ENCODE data around the gene CRYBA2. TPM values are rescaled to one million over a fixed set of nuclear protein-coding genes. Genes with fewer than 3 reads are reported as not detected.

Gene CRYBA2
- total RNA-seq, 5 donors from 2014 or later (not counting 1 experiment from before 2014, with no cell fraction given), result not detected

DNA sequence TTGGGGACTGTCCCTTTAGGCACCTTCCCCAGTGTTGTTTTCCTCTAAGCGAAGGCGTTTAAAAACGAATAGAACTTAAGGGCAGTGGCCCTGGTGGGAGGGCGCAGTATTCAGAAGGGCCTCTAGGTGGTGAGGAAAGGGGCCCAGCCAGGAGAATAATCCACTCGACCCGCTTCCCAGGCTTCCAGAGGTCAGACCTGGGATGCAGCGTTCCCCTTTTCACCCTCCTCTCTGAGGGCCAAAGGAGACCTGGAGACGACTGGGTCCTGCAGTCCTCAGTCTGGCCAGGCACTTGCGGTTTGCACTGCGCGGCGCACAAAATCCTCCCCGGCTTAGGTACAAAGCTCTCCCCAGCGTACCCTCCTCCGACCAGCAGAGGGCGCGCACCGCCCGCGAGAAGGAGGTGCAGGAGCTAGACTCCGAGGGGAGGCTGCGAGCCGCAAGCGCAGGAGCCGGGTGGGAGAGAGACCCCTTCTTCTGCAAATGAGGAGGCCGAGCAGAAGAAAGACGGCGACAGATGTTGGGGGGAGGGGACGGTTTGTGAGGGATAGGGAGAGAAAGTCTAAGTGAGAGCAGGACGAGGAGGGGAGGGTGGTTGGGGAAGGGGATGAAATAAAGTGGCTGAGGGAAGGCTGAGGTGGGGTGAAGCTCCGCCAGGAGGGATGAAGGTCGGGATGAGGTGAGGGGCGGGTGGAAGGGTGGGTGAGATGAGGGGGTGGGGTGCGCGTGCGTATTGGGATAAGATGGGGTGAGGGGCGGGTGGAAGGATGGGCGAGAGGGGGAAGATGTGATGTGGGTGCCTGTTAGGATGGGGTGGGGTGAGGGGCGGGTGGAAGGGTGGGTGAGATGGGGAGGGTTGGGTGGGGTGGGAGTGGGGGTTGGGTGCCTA, 13.1 kb downstream of the CRYBA2 start:
- H3K27me3 ChIP-seq (replicated peaks in 1 of 2; ENCODE audit: control insufficient read depth in 2 of 2, extremely low read depth in 1 of 2, insufficient read depth in 2 of 2, low read length in 1 of 2), result peaks cover 15 to 70% of the 10 kb centered on the region in 2 experiments
- peak overlapping the region; percentile 11 to 57 for H3K4me3 ChIP-seq (ENCODE audit: control insufficient read depth in 1 of 2, extremely low read depth in 1 of 2, low read length in 1 of 2)
- Mint-ChIP-seq H3K36me3 (no peaks in the 10 kb centered on the region), H3K9me3 (no peaks in the 10 kb centered on the region), H3K27ac (no peak overlapping the region), H3K4me1 (peaks cover 30 to 34% (median 31%) of the 10 kb centered on the region in 3 donors), H3K27me3 (peaks cover 68 to 80% of the 10 kb centered on the region in 2 donors), H3K4me3 (peak overlapping the region; percentile 57 to 83 (median 74))
- ChIA-PET POLR2A (interaction anchor here (0.6 to 1.3 kb wide), 2 partner anchors 30 to 408 kb away, joined by 7 to 10 read pairs; partner anchors contain the start of gene DNPEP (in 1 of the 2)), CTCF (interaction anchor here (0.5 to 1.4 kb wide), 23 partner anchors 9 to 458 kb away, joined by 3 to 12 read pairs (median 4); no protein-coding TSS in a partner anchor)
- DNase-seq, result peak; percentile 59 to 90 (median 79)
- WGBS (ENCODE audit: insufficient coverage), result 2% methylated on average over 28 of the region's 39 CpGs
- H3K27ac ChIP-seq (ENCODE audit: low read length), result no peak overlapping the region
- H3K36me3 ChIP-seq (ENCODE audit: control insufficient read depth in 2 of 2, extremely low read depth in 1 of 2, insufficient read depth in 1 of 2, low read length in 1 of 2), result no peaks in the 10 kb centered on the region
- peak; percentile 84 to 90 (median 88) for ATAC-seq (replicated peaks in 1 of 4)
- H3K9me3 ChIP-seq, result no peaks in the 10 kb centered on the region
- peaks cover 10 to 47% of the 10 kb centered on the region in 2 experiments for H3K4me1 ChIP-seq (ENCODE audit: control insufficient read depth in 1 of 2, extremely low read depth in 1 of 2, insufficient read depth in 2 of 2, low read length in 2 of 2)

DNA sequence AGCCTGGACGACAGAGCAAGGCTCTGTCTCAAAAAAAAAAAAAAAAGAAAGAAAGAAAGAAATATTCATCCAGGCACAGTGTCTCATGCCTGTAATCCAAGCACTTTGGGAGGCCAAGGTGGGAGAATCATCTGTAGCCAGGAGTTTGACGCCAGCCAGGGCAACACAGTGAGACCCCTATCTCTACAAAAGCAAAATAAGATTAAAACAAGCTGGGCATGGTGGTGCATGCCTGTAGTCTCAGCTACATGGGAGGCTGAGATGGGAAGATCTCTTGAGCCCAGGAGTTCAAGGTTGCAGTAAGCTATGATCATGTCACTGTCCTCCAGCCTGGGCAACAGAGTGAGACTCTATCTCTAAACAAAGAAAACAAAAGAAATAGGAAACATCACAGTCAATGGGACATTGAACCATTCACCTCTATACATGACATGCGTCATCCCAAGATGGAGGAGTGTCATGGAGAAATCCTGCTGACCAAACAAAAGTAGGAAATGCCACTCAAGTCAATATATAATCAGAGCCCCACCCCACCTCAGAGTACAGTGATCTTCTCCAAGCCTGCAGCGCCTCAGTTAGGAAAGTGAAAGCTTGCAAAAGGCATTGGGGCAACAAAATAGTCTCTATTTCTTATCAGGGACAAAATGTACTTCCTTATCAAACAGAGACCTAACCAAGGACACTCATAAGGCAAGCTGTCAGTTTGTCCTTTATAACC, 18.0 kb downstream of the CRYBA2 start:
- Histone ChIP-seq H3K27ac (ENCODE audit: low read length) (no peak overlapping the region), H3K27me3 (replicated peaks in 1 of 2; ENCODE audit: control insufficient read depth in 2 of 2, extremely low read depth in 1 of 2, insufficient read depth in 2 of 2, low read length in 1 of 2) (peaks cover 4 to 52% of the 10 kb centered on the region in 2 experiments), H3K4me1 (ENCODE audit: control insufficient read depth in 1 of 2, extremely low read depth in 1 of 2, insufficient read depth in 2 of 2, low read length in 2 of 2) (peaks cover 1 to 8% of the 10 kb centered on the region in 2 experiments), H3K4me3 (ENCODE audit: control insufficient read depth in 1 of 2, extremely low read depth in 1 of 2, low read length in 1 of 2) (no peak overlapping the region), H3K36me3 (ENCODE audit: control insufficient read depth in 2 of 2, extremely low read depth in 1 of 2, insufficient read depth in 1 of 2, low read length in 1 of 2) (no peaks in the 10 kb centered on the region), H3K9me3 (no peaks in the 10 kb centered on the region)
- ATAC-seq (replicated peaks in 1 of 4) (no peak), DNase-seq (no peak)
- POLR2A ChIA-PET, result interaction anchor here in 1 of 2 donors (0.7 kb wide), 1 partner anchor 326 kb away, joined by 3 read pairs; no protein-coding TSS in a partner anchor
- Mint-ChIP-seq H3K27ac (no peak overlapping the region), H3K4me1 (peaks cover 5 to 8% (median 6%) of the 10 kb centered on the region in 3 donors), H3K9me3 (peaks cover 0 to 4% (median under 1%) of the 10 kb centered on the region in 3 donors), H3K4me3 (no peak overlapping the region), H3K27me3 (peaks cover 74 to 76% of the 10 kb centered on the region in 2 donors), H3K36me3 (no peaks in the 10 kb centered on the region)
- WGBS (ENCODE audit: insufficient coverage), result 45% methylated on average over 2 of the region's 4 CpGs
- CTCF ChIA-PET, result no interaction called here

DNA sequence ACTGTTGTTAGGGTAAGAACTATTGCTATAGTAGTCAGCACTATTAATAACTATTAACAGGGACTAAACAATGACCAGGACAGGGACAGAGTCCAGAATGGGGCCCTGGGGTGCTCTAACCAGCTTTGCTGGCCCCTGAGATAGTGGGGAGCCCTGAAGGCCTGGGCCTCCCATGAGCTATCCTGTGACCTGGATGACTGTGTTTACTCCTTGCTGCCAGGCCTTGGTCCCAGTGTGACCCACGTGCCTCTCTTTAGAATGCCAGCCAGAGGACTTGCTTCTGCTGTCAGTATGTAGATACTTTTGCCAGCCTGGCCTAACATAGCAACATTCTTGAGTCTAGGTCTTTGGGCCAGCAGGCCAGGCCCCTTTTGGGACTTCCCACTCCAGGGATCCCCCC, 22.3 kb downstream of the CRYBA2 start:
- H3K27ac Mint-ChIP-seq, result no peak overlapping the region
- DNase-seq, result no peak
- H3K4me1 Mint-ChIP-seq, result no peaks in the 10 kb centered on the region
- ChIA-PET POLR2A (no interaction called here), CTCF (interaction anchor here in 1 of 2 donors (0.5 kb wide), 1 partner anchor 9 kb away, joined by 4 read pairs; no protein-coding TSS in a partner anchor)
- H3K27me3 ChIP-seq (replicated peaks in 1 of 2; ENCODE audit: control insufficient read depth in 2 of 2, extremely low read depth in 1 of 2, insufficient read depth in 2 of 2, low read length in 1 of 2), result peaks cover under 1 to 33% of the 10 kb centered on the region in 2 experiments
- H3K36me3 Mint-ChIP-seq, result no peaks in the 10 kb centered on the region
- H3K4me3 ChIP-seq (ENCODE audit: control insufficient read depth in 1 of 2, extremely low read depth in 1 of 2, low read length in 1 of 2), result no peak overlapping the region
- 0% methylated on average over 1 of the region's 1 CpG for WGBS (ENCODE audit: insufficient coverage)
- no peak overlapping the region for H3K27ac ChIP-seq (ENCODE audit: low read length)
- no peaks in the 10 kb centered on the region for H3K36me3 ChIP-seq (ENCODE audit: control insufficient read depth in 2 of 2, extremely low read depth in 1 of 2, insufficient read depth in 1 of 2, low read length in 1 of 2)
- H3K9me3 Mint-ChIP-seq, result peaks cover 0 to 6% (median 5%) of the 10 kb centered on the region in 3 donors
- peaks cover 59 to 65% of the 10 kb centered on the region in 2 donors for H3K27me3 Mint-ChIP-seq
- no peak for ATAC-seq (replicated peaks in 1 of 4)
- H3K4me1 ChIP-seq (ENCODE audit: control insufficient read depth in 1 of 2, extremely low read depth in 1 of 2, insufficient read depth in 2 of 2, low read length in 2 of 2), result no peaks in the 10 kb centered on the region
- no peaks in the 10 kb centered on the region for H3K9me3 ChIP-seq
- H3K4me3 Mint-ChIP-seq, result no peak overlapping the region

- Mint-ChIP-seq H3K4me1 (peaks cover 8 to 17% (median 13%) of the 10 kb centered on the region in 3 donors), H3K27ac (no peak overlapping the region), H3K4me3 (no peak overlapping the region), H3K27me3 (peaks cover 50 to 74% of the 10 kb centered on the region in 2 donors), H3K9me3 (peaks cover 0 to 4% (median 0%) of the 10 kb centered on the region in 3 donors), H3K36me3 (no peaks in the 10 kb centered on the region)
- Histone ChIP-seq H3K4me1 (ENCODE audit: control insufficient read depth in 1 of 2, extremely low read depth in 1 of 2, insufficient read depth in 2 of 2, low read length in 2 of 2) (peaks cover 0 to 32% of the 10 kb centered on the region in 2 experiments), H3K36me3 (ENCODE audit: control insufficient read depth in 2 of 2, extremely low read depth in 1 of 2, insufficient read depth in 1 of 2, low read length in 1 of 2) (no peaks in the 10 kb centered on the region), H3K9me3 (no peaks in the 10 kb centered on the region), H3K27ac (ENCODE audit: low read length) (no peak overlapping the region), H3K27me3 (replicated peaks in 1 of 2; ENCODE audit: control insufficient read depth in 2 of 2, extremely low read depth in 1 of 2, insufficient read depth in 2 of 2, low read length in 1 of 2) (peaks cover 21 to 61% of the 10 kb centered on the region in 2 experiments), H3K4me3 (ENCODE audit: control insufficient read depth in 1 of 2, extremely low read depth in 1 of 2, low read length in 1 of 2) (no peak overlapping the region)
- ChIA-PET POLR2A (no interaction called here), CTCF (no interaction called here)
- DNase-seq, result no peak
- no peak for ATAC-seq (replicated peaks in 1 of 4)
- 51% methylated on average over 3 of the region's 5 CpGs for WGBS (ENCODE audit: insufficient coverage)
Measured at GRCh38 chr2:218964041-218964771, 29.0 kb downstream of the CRYBA2 start.

DNA sequence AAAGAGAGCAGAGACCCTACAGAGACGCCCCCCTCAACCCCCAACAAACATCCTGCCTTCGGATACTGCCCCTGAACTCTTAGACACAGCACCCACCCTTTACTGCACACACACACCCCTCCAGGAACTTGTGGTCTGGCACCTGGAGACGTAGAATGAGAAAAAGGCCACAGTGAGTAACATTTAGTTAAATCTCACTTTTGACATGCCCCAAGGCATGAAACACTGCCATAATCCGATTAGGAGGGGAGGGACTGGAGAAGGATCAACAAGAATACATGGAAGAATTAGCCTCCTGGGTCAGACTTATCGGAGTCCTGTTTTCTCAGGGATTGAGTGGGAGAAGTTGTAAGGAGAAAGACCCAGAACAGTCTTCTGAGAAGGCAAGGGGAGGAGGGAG, 29.6 kb downstream of the CRYBA2 start:
- Mint-ChIP-seq H3K4me3 (no peak overlapping the region), H3K27ac (no peak overlapping the region), H3K27me3 (peaks cover 50 to 76% of the 10 kb centered on the region in 2 donors), H3K9me3 (peaks cover 0 to 4% (median 0%) of the 10 kb centered on the region in 3 donors), H3K36me3 (no peaks in the 10 kb centered on the region), H3K4me1 (peaks cover 11 to 22% (median 18%) of the 10 kb centered on the region in 3 donors)
- 38% methylated on average over 2 of the region's 5 CpGs for WGBS (ENCODE audit: insufficient coverage)
- CTCF ChIA-PET, result no interaction called here
- POLR2A ChIA-PET, result no interaction called here
- Histone ChIP-seq H3K9me3 (no peaks in the 10 kb centered on the region), H3K4me3 (ENCODE audit: control insufficient read depth in 1 of 2, extremely low read depth in 1 of 2, low read length in 1 of 2) (no peak overlapping the region), H3K4me1 (ENCODE audit: control insufficient read depth in 1 of 2, extremely low read depth in 1 of 2, insufficient read depth in 2 of 2, low read length in 2 of 2) (peaks cover 0 to 36% of the 10 kb centered on the region in 2 experiments), H3K36me3 (ENCODE audit: control insufficient read depth in 2 of 2, extremely low read depth in 1 of 2, insufficient read depth in 1 of 2, low read length in 1 of 2) (no peaks in the 10 kb centered on the region), H3K27me3 (replicated peaks in 1 of 2; ENCODE audit: control insufficient read depth in 2 of 2, extremely low read depth in 1 of 2, insufficient read depth in 2 of 2, low read length in 1 of 2) (peaks cover 23 to 67% of the 10 kb centered on the region in 2 experiments), H3K27ac (ENCODE audit: low read length) (no peak overlapping the region)
- DNase-seq (no peak), ATAC-seq (replicated peaks in 1 of 4) (no peak)
